Measurements from ENCODE around the gene FTSJ3. TPM values are rescaled to one million over a fixed set of nuclear protein-coding genes. Genes with fewer than 3 reads are reported as not detected.
"Not testable (repeated sequence)": the region's sequence is repeated elsewhere in the genome, so short reads cannot be mapped to it uniquely, and the experiment has no call there.

Gene FTSJ3
- total and polyA plus RNA-seq, 4 donors: 10.5 to 31.1 (median 19.2) TPM

- TF ChIP-seq CTCF (IDR thresholded peaks at IDR 0.05; ENCODE audit: low read depth, low read length, missing input control) (no peak), MAX (IDR thresholded peaks at IDR 0.05) (no peak), HNF4G (IDR thresholded peaks at IDR 0.05) (no peak), TAF1 (conservative IDR thresholded peaks at IDR 0.05) (no peak), HNF4A (conservative IDR thresholded peaks at IDR 0.05) (no peak)
Observed at GRCh38 chr17:63798572-63799106, 28.8 kb downstream of the FTSJ3 start (continued).

- H3K9ac ChIP-seq (ENCODE audit: low read depth in 1 of 2, low read length in 2 of 2); H3K4me1 ChIP-seq (ENCODE audit: control insufficient read depth in 4 of 4, insufficient read depth in 4 of 4, low read length in 3 of 4); H3K27ac ChIP-seq (ENCODE audit: low read depth in 1 of 2, low read length in 2 of 2); H3K27me3 ChIP-seq (ENCODE audit: control insufficient read depth in 4 of 4, insufficient read depth in 4 of 4, low read length in 3 of 4); H3K9me3 ChIP-seq (ENCODE audit: control insufficient read depth in 4 of 4, low read length in 3 of 4); H3K4me3 ChIP-seq (ENCODE audit: low read depth in 1 of 3, low read length in 3 of 3); DNase-seq (ENCODE audit: low spot score): not testable (repeated sequence)
- H3K36me3 ChIP-seq (ENCODE audit: control insufficient read depth in 4 of 4, insufficient read depth in 3 of 4, low read depth in 1 of 4, low read length in 3 of 4): peaks cover 5 to 90% (median 65%) of the 10 kb centered on the region in 4 donors
- WGBS: 97% methylated on average over 10 of the region's 10 CpGs
Observed at GRCh38 chr17:63796375-63796774, 31.1 kb downstream of the FTSJ3 start.

- H3K4me3 ChIP-seq (ENCODE audit: low read depth in 1 of 3, low read length in 3 of 3): no peak overlapping the region
- no peak for TF ChIP-seq TAF1 (conservative IDR thresholded peaks at IDR 0.05)
- TF ChIP-seq FOXA1 (IDR thresholded peaks at IDR 0.05): no peak
- peaks cover 9 to 70% (median 58%) of the 10 kb centered on the region in 4 donors for H3K36me3 ChIP-seq (ENCODE audit: control insufficient read depth in 4 of 4, insufficient read depth in 3 of 4, low read depth in 1 of 4, low read length in 3 of 4)
- no peaks in the 10 kb centered on the region for H3K27me3 ChIP-seq (ENCODE audit: control insufficient read depth in 4 of 4, insufficient read depth in 4 of 4, low read length in 3 of 4)
- WGBS: 89% methylated on average over 3 of the region's 3 CpGs
- no peaks in the 10 kb centered on the region for H3K4me1 ChIP-seq (ENCODE audit: control insufficient read depth in 4 of 4, insufficient read depth in 4 of 4, low read length in 3 of 4)
- DNase-seq (ENCODE audit: low spot score): no peak
- no peak overlapping the region for H3K27ac ChIP-seq (ENCODE audit: low read depth in 1 of 2, low read length in 2 of 2)
- H3K9ac ChIP-seq (ENCODE audit: low read depth in 1 of 2, low read length in 2 of 2): no peak overlapping the region
- no peaks in the 10 kb centered on the region for H3K9me3 ChIP-seq (ENCODE audit: control insufficient read depth in 4 of 4, low read length in 3 of 4)
Observed at GRCh38 chr17:63792055-63792729, 35.3 kb downstream of the FTSJ3 start.

DNA sequence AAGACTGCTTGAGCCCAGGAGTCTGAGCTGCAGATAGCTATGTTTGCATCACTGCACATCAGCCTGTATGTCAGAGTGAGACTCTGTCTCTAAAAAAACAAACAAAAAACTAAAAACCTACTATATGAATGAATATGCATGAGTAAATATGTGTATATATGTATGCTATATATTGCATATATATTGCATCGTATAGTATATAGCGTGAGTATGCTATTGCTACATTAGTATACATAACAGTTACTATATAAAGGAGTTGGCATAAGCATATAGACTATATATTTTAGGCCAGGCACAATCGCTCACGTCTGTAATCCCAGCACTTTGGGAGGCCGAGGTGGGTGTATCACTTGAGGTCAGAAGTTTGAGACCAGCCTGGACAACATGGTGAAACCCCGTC, 37.4 kb downstream of the FTSJ3 start:
- H3K9me3 ChIP-seq (ENCODE audit: control insufficient read depth in 4 of 4, low read length in 3 of 4): no peaks in the 10 kb centered on the region

More for the DNA sequence above, 37.4 kb downstream of the FTSJ3 start:
- Histone ChIP-seq H3K4me1 (ENCODE audit: control insufficient read depth in 4 of 4, insufficient read depth in 4 of 4, low read length in 3 of 4) (no peaks in the 10 kb centered on the region), H3K27ac (ENCODE audit: low read depth in 1 of 2, low read length in 2 of 2) (no peak overlapping the region), H3K27me3 (ENCODE audit: control insufficient read depth in 4 of 4, insufficient read depth in 4 of 4, low read length in 3 of 4) (no peaks in the 10 kb centered on the region), H3K36me3 (ENCODE audit: control insufficient read depth in 4 of 4, insufficient read depth in 3 of 4, low read depth in 1 of 4, low read length in 3 of 4) (peaks cover 11 to 63% (median 49%) of the 10 kb centered on the region in 4 donors), H3K4me3 (ENCODE audit: low read depth in 1 of 3, low read length in 3 of 3) (no peak overlapping the region), H3K9ac (ENCODE audit: low read depth in 1 of 2, low read length in 2 of 2) (no peak overlapping the region)
- no peak for DNase-seq (ENCODE audit: low spot score)
- WGBS: 92% methylated on average over 6 of the region's 6 CpGs
- TF ChIP-seq ZBTB33 (IDR thresholded peaks at IDR 0.05) (no peak), MAX (IDR thresholded peaks at IDR 0.05) (no peak), RAD21 (IDR thresholded peaks at IDR 0.05) (no peak), YY1 (IDR thresholded peaks at IDR 0.05) (no peak), EGR1 (IDR thresholded peaks at IDR 0.05; ENCODE audit: low read depth in 2 of 2) (no peak), HNF4G (IDR thresholded peaks at IDR 0.05) (no peak), CTCF (IDR thresholded peaks at IDR 0.05; ENCODE audit: low read depth, low read length, missing input control) (no peak), JUND (IDR thresholded peaks at IDR 0.05) (no peak), HNF4A (conservative IDR thresholded peaks at IDR 0.05) (no peak), FOXA2 (IDR thresholded peaks at IDR 0.05) (no peak)
- TF ChIP-seq, protein P1, sequence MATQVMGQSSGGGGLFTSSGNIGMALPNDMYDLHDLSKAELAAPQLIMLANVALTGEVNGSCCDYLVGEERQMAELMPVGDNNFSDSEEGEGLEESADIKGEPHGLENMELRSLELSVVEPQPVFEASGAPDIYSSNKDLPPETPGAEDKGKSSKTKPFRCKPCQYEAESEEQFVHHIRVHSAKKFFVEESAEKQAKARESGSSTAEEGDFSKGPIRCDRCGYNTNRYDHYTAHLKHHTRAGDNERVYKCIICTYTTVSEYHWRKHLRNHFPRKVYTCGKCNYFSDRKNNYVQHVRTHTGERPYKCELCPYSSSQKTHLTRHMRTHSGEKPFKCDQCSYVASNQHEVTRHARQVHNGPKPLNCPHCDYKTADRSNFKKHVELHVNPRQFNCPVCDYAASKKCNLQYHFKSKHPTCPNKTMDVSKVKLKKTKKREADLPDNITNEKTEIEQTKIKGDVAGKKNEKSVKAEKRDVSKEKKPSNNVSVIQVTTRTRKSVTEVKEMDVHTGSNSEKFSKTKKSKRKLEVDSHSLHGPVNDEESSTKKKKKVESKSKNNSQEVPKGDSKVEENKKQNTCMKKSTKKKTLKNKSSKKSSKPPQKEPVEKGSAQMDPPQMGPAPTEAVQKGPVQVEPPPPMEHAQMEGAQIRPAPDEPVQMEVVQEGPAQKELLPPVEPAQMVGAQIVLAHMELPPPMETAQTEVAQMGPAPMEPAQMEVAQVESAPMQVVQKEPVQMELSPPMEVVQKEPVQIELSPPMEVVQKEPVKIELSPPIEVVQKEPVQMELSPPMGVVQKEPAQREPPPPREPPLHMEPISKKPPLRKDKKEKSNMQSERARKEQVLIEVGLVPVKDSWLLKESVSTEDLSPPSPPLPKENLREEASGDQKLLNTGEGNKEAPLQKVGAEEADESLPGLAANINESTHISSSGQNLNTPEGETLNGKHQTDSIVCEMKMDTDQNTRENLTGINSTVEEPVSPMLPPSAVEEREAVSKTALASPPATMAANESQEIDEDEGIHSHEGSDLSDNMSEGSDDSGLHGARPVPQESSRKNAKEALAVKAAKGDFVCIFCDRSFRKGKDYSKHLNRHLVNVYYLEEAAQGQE (IDR thresholded peaks at IDR 0.05): no peak
- TF ChIP-seq, protein P2, sequence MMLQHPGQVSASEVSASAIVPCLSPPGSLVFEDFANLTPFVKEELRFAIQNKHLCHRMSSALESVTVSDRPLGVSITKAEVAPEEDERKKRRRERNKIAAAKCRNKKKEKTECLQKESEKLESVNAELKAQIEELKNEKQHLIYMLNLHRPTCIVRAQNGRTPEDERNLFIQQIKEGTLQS (IDR thresholded peaks at IDR 0.05): no peak
